Mucosa of descending colon (tissue), 3 donors: ENCODE results near the gene DYNLL1. TPM values are rescaled to one million over a fixed set of nuclear protein-coding genes. Genes with fewer than 3 reads are reported as not detected.

ENCODE experiments used
- ATAC-seq: fragments of 200-7000 bp; cut with Tn5 transposase; one replicate; pipeline ENCODE4 v1.9.1; 2020; ENCODE audit warnings: mild to moderate bottlenecking, moderate library complexity
- DNase-seq, 3 donors: peaks; one replicate each; pipeline ENCODE4 v3.0.0-alpha.2; 2020
- H3K36me3 ChIP-seq: fragments of 200-600 bp; one replicate; pipeline ENCODE4 v1.8.0; 2021; ENCODE audit warnings: low read depth, mild to moderate bottlenecking
- H3K4me1 ChIP-seq: fragments of 200-600 bp; one replicate; pipeline ENCODE4 v1.8.0; 2021; ENCODE audit warnings: low read depth, mild to moderate bottlenecking
- H3K4me3 ChIP-seq: fragments of 200-600 bp; one replicate; pipeline ENCODE4 v1.8.0; 2021; ENCODE audit warnings: mild to moderate bottlenecking
- H3K9me3 ChIP-seq: fragments of 200-600 bp; one replicate; pipeline ENCODE4 v1.8.0; 2021; ENCODE audit warnings: mild to moderate bottlenecking
- intact Hi-C, 2 donors: fragments of 100-400 bp; cut with DNase I in 1 of 2; cut with micrococcal nuclease in 1 of 2; formaldehyde crosslinking; loops; one replicate each; pipeline versions ENCODE4 v1.11.0 to v1.11.1; 2022; cut with DNase I, micrococcal nuclease
- total RNA-seq, 3 donors: library from RNA; stranded (reverse); fragmentation: NEBNext Ultra II Directional in 2 of 3; extraction: Animal tissue kit (Norgen Biotek cat#: 25700) in 2 of 3; gene quantifications; one replicate each; pipeline versions ENCODE4 v1.2.1 to v1.2.4, GENCODE V29; 2021 to 2023
- TF ChIP-seq, protein P1 (sequence below): fragments of 200-600 bp; IDR thresholded peaks from one replicate; pipeline ENCODE4 v1.8.0; 2022; ENCODE audit warnings: antibody characterized with exemption, mild to moderate bottlenecking
- donor health status: DM: no; HTN: no; CAD: no; lungs with moderate emphysema.
- donor health status: DM: no; HTN: no; CAD: no.
- donor health status: DM: no; HTN: yes; CAD: no.

DYNLL1 gene
- total RNA-seq, 3 donors from 2014 or later, result 309 to 343 (median 309) TPM

- TF ChIP-seq, protein P1, sequence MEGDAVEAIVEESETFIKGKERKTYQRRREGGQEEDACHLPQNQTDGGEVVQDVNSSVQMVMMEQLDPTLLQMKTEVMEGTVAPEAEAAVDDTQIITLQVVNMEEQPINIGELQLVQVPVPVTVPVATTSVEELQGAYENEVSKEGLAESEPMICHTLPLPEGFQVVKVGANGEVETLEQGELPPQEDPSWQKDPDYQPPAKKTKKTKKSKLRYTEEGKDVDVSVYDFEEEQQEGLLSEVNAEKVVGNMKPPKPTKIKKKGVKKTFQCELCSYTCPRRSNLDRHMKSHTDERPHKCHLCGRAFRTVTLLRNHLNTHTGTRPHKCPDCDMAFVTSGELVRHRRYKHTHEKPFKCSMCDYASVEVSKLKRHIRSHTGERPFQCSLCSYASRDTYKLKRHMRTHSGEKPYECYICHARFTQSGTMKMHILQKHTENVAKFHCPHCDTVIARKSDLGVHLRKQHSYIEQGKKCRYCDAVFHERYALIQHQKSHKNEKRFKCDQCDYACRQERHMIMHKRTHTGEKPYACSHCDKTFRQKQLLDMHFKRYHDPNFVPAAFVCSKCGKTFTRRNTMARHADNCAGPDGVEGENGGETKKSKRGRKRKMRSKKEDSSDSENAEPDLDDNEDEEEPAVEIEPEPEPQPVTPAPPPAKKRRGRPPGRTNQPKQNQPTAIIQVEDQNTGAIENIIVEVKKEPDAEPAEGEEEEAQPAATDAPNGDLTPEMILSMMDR, result no peak
- Histone ChIP-seq H3K4me1 (peaks cover 52% of the 10 kb centered on the region), H3K36me3 (no peaks in the 10 kb centered on the region), H3K9me3 (no peaks in the 10 kb centered on the region), H3K4me3 (no peak overlapping the region)
- intact Hi-C loops, result loop anchor here in 1 of 2 donors (5.0 kb wide), 1 partner anchor 39 kb away; the partner anchor contains the start of gene DYNLL1
- peak; percentile 25 for ATAC-seq
- peak in 1 of 3 donors; percentile 54 for DNase-seq
These were observed 40.3 kb downstream of the DYNLL1 start for GRCh38 chr12:120536064-120536791.

DNA sequence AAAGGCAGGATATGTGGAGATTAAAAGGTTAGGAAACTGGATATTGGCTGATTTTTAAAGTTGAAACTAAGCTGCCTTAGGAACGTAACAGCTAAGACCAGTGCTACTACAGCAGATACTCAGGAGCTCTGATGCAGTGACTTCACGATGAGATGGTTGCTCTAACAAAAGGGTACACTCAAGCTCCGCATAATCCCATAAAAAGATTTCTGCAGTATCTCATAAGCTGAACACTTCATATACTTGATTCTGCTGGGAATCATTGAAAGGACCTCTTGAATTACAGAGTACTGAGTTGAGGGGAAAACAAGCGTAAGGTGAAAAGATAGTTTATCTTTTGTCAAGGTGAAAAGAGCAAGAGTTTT, 41.9 kb downstream of the DYNLL1 start:
- Histone ChIP-seq H3K4me3 (no peak overlapping the region), H3K36me3 (no peaks in the 10 kb centered on the region), H3K4me1 (peaks cover 55% of the 10 kb centered on the region), H3K9me3 (no peaks in the 10 kb centered on the region)
- intact Hi-C loops, result loop anchor here in 1 of 2 donors (5.0 kb wide), 1 partner anchor 41 kb away; the partner anchor contains the start of gene DYNLL1
- ATAC-seq (no peak), DNase-seq (no peak)
- TF ChIP-seq, protein P1, result no peak

DNA sequence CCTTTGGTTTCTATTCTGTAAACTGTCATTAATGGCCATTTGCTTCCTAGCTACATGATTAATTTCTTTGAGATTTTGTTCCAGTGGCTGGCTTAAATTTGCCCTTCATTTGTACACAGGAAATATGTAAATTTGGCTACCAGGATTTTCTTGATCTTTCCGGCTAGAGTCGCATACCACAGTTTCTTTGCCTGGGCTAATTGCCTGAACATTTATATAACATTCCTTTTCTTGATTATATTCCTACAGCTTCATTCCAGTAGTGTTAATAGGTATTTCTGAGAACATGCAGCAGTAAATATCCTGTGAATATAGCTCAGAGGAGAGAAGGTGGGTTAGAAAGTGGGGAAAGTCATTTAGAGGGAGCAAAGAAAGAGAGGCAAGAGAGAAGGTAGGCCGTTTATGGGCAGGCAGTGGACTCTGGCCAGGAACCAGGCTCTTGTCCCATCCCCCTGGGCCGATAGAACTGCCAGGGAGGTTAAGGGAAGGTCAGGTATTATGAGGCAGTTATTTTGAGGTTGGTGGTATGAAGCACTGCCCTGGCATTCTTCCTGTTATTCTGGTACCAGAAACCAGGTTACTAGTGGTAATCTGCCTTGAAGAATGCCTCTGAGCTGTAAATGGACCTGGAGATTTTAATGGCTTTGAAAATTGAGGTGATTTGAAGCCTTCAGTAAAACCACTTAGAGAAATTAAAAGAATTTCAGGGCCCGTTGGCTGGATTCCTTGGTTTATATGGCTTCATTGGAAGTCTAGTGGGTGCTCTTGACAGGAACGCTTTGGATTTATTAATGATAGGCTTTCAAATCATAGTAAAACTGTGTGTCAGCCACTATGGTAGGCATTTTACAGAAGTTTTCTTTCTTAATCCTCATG, 42.6 kb downstream of the DYNLL1 start:
- peak; percentile 74 to 75 (median 75) for DNase-seq
- Histone ChIP-seq H3K4me1 (peaks cover 59% of the 10 kb centered on the region), H3K4me3 (no peak overlapping the region), H3K9me3 (no peaks in the 10 kb centered on the region), H3K36me3 (no peaks in the 10 kb centered on the region)
- peak; percentile 75 for ATAC-seq
- intact Hi-C loops, result loop anchor here in 1 of 2 donors (5.0 kb wide), 1 partner anchor 41 kb away; the partner anchor contains the start of gene DYNLL1
- TF ChIP-seq, protein P1, result no peak

DNA sequence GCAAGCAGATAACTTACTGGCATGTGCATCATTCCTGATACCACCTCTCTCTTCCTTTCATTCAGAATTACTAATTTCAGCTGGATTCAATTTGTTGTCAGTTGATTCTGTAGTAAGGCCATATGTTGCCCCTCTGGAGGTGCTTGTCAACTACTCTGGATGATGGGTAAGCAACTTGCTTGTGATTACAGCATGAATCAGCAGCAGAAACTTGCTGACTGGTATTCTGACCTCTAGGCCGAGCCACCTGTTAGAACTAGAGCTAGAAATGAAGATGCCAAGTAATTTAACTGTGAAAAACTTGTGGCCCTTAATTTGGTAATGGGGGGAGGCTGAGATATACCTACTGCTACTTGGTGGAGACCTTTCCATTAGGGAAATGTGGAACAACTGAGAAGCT, 43.4 kb downstream of the DYNLL1 start:
- intact Hi-C loops, result loop anchor here in 1 of 2 donors (5.0 kb wide), 1 partner anchor 42 kb away; the partner anchor contains the start of gene DYNLL1
- TF ChIP-seq, protein P1, result no peak
- Histone ChIP-seq H3K4me3 (no peak overlapping the region), H3K36me3 (no peaks in the 10 kb centered on the region), H3K9me3 (no peaks in the 10 kb centered on the region), H3K4me1 (peaks cover 67% of the 10 kb centered on the region)
- ATAC-seq (no peak), DNase-seq (no peak)

GRCh38 chr12:120540445-120540844, 44.5 kb downstream of the DYNLL1 start:
- Histone ChIP-seq H3K36me3 (no peaks in the 10 kb centered on the region), H3K4me3 (no peak overlapping the region), H3K4me1 (peaks cover 76% of the 10 kb centered on the region), H3K9me3 (no peaks in the 10 kb centered on the region)
- intact Hi-C loops, result no loop called here
- TF ChIP-seq, protein P1, result no peak
- no peak for ATAC-seq
- DNase-seq, result no peak
